ENCODE measurements around the gene ATP6V1B1.

Gene ATP6V1B1

DNA sequence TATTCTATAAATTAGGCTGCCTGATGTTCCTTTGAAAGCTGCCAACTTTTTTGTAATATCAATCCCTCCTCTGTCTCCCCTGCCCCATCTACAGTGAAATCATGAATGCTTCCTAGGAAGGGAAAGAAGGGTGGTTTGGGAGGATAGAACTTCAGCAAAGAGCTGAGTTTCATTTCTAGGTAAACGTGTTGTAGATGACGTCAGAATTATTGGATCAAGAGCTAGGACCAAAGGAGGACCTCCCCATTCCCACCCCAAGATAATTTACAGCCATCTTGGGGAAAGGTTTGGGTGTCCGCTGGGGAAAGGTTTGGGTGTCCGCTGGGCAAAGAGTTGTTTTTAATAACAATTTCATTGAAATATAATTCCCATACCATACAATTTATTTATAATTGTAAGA lies 31.5 kb downstream of the ATP6V1B1 start:
- H3K27ac ChIP-seq: no peak overlapping the region
- H3K4me3 ChIP-seq: no peak overlapping the region
- no peak for DNase-seq (ENCODE audit: low spot score)
- TF ChIP-seq, protein P1, sequence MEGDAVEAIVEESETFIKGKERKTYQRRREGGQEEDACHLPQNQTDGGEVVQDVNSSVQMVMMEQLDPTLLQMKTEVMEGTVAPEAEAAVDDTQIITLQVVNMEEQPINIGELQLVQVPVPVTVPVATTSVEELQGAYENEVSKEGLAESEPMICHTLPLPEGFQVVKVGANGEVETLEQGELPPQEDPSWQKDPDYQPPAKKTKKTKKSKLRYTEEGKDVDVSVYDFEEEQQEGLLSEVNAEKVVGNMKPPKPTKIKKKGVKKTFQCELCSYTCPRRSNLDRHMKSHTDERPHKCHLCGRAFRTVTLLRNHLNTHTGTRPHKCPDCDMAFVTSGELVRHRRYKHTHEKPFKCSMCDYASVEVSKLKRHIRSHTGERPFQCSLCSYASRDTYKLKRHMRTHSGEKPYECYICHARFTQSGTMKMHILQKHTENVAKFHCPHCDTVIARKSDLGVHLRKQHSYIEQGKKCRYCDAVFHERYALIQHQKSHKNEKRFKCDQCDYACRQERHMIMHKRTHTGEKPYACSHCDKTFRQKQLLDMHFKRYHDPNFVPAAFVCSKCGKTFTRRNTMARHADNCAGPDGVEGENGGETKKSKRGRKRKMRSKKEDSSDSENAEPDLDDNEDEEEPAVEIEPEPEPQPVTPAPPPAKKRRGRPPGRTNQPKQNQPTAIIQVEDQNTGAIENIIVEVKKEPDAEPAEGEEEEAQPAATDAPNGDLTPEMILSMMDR (IDR thresholded peaks at IDR 0.05): no peak

DNA sequence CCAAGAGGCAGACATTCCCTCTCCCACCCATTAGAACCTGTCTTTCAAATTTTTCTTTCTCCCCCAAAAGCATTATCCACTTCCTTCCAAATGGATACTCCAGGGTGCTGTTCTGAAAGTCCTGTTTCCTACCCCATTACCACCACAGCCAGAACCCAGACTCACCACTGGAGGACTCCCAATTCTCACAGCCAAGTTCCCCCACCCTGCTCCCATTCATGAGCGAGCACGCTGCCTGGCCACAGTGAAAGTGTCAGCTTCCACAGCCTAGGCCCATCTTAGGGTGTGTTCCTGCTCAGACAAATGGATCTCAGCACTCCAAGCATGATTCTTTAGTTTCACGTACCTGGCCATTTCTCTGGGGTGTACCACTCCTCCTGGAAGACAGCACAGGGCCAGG lies 38.9 kb downstream of the ATP6V1B1 start:
- TF ChIP-seq, protein P1 (IDR thresholded peaks at IDR 0.05): no peak
- H3K27ac ChIP-seq: no peak overlapping the region
- peak; percentile 29 for DNase-seq (ENCODE audit: low spot score)
- no peak overlapping the region for H3K4me3 ChIP-seq

DNA sequence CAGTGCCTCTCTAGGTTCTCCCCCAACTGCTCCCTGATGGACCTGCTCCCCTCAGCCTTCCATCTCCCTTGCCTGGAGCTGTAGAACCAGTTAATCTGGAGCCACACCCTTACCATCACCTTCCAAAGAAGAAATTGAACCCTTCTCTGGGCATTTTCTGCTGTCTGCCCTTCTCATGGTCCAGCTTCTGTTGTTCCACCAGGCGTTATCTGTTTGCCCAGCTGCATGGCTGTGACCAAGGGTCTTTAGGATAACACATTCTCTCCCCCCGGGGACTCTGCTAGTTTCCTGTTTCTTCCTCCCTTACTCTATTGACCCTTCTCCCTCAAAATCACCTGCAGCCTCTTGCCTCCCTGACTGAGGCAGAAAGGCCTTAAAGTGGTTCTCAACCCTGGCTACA lies 39.5 kb downstream of the ATP6V1B1 start:
- DNase-seq (ENCODE audit: low spot score): peak; percentile 21
- TF ChIP-seq, protein P1 (IDR thresholded peaks at IDR 0.05): no peak
- no peak overlapping the region for H3K27ac ChIP-seq

DNA sequence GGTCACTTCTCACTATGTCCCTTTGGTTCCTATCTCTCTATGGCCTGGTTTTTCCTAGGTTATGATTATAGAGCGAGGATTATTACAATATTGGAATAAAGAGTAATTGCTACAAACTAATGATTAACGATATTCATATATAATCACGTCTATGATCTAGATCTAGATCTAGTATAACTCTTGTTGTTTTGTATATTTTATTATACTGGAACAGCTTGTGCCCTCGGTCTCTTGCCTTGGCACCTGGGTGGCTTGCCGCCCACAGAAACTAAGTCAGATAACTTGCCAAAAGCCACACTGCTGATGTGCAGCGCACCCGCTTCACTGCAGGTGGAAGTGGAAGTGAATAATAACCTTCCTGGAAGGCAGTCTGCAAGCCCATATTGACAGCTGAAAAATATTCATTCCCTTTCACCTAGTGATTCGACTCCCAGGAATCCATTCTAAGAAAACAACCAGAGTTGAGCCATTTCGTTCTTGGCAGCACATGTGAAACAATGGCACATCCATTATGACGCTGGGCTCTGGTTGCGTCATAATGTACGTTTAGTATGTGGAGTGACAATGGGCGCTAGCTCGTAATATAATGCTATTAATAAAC lies 42.0 kb downstream of the ATP6V1B1 start:
- DNase-seq (ENCODE audit: low spot score): peak; percentile 83

More for the DNA sequence above, 39.5 kb downstream of the ATP6V1B1 start:
- H3K4me3 ChIP-seq: no peak overlapping the region

DNA sequence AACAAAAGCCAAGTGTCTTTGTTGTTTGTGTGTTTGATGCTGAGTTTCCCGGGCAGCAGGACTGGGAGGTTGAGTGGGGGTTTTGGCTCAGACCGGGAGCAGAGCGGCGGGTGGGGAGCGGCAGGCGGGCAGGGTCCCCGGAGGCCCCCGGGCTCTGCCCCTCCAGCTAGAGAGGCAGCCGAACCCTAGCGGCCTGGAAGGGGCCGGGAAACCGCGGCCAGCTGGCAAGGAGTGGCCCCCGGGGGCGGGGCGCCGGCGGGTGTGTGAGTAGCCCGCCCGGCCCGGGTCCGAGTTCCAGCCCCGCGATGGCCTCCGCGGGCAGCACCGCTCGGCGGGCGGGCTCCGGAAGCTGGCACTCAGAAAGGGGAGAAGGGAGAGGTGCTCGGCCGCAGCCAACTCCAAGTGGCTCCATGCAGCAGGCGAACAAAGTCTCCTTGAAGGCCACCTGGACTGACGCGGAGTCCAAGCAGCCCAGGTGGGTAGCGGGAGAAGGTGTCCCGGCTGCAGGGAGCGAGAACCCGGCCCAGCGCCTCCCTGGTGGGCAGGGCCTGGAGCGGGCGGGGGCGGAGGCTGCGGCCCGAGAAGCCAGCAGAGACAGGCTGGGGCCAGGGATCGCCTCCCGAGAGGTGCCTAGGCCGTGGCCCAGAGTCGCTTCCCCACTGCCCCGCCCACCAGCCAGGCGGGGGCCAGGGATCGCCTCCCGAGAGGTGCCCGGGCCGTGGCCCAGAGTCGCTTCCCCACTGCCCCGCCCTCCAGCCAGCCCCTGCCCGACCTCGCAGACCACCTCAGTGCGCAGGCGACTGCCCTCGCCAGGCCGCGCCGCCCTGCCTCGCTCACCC lies 42.9 kb downstream of the ATP6V1B1 start, which contains the start of gene ANKRD53:
Gene ANKRD53 (plus strand): TSS at position 290 of the 839 bp plus-strand sequence. CDS start 16 bp downstream, at position 306.
- TF ChIP-seq, protein P1 (IDR thresholded peaks at IDR 0.05): no peak
- peak within 1 kb of the TSS; percentile 87 to 91 for H3K27ac ChIP-seq
- peak within 1 kb of the TSS; percentile 75 for H3K4me3 ChIP-seq
- peak; percentile 83 for DNase-seq (ENCODE audit: low spot score)

More for the DNA sequence above, 42.0 kb downstream of the ATP6V1B1 start:
- TF ChIP-seq, protein P1 (IDR thresholded peaks at IDR 0.05): no peak
- peak overlapping the region; percentile 87 to 91 for H3K27ac ChIP-seq
- H3K4me3 ChIP-seq: peak overlapping the region; percentile 75

DNA sequence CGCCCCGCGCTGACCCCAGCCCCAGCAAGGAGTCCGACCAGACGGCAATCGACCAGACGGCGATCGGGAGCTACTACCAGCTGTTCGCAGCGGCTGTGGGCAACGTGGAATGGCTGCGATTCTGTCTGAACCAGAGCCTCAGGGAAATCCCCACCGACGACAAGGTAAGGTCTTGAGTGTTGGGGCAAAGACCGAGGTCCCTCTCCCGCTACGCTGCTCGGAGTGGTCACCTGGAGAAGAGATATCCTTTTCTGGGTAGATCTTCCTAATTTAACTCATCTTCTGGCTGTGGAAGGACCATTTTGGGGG lies 43.4 kb downstream of the ATP6V1B1 start:
- DNase-seq (ENCODE audit: low spot score): no peak
- peak overlapping the region; percentile 75 for H3K4me3 ChIP-seq
- TF ChIP-seq, protein P1 (IDR thresholded peaks at IDR 0.05): no peak

More for the DNA sequence above, 43.4 kb downstream of the ATP6V1B1 start:
- peak overlapping the region; percentile 87 to 91 for H3K27ac ChIP-seq
